Sigmoid colon (tissue), 7 donors: ENCODE results near the gene RNF157. TPM values are rescaled to one million over a fixed set of nuclear protein-coding genes. Genes with fewer than 3 reads are reported as not detected.

Source experiments
- DNase-seq: peaks from one replicate; pipeline ENCODE4 v3.0.0-alpha.2; 2019
- H3K27ac ChIP-seq, 4 donors: fragments of 200-600 bp; sonication (generic); one replicate each; pipeline ENCODE4 v1.5.1; 2016 to 2019; ENCODE audit warnings: mild to moderate bottlenecking in 1 of 4
- H3K27me3 ChIP-seq, 3 donors: fragments of 200-600 bp; sonication (generic); one replicate each; pipeline ENCODE4 v1.5.1; 2019; ENCODE audit warnings: mild to moderate bottlenecking in 1 of 3
- H3K36me3 ChIP-seq, 4 donors: fragments of 200-600 bp; sonication (generic); one replicate each; pipeline ENCODE4 v1.5.1; 2016 to 2019
- H3K4me1 ChIP-seq, 4 donors: fragments of 200-600 bp; sonication (generic); one replicate each; pipeline ENCODE4 v1.5.1; 2017 to 2019
- H3K4me3 ChIP-seq, 4 donors: fragments of 200-600 bp; sonication (generic); one replicate each; pipeline ENCODE4 v1.5.1; 2017 to 2019; ENCODE audit warnings: mild to moderate bottlenecking in 2 of 4, moderate library complexity in 1 of 4
- H3K9me3 ChIP-seq, 4 donors: fragments of 200-600 bp in 3 of 4; sonication (generic) in 3 of 4; one replicate each; pipeline versions ENCODE4 v1.5.1 to v1.6.1; 2013 to 2019
- CTCF ChIP-seq, 4 experiments: fragments of 450-650 bp in 3 of 4; fragments of 200-600 bp in 1 of 4; IDR thresholded peaks; one replicate each; pipeline ENCODE4 v1.5.1; 2016 to 2019; ENCODE audit warnings: antibody characterized with exemption in 4 of 4, mild to moderate bottlenecking in 3 of 4, moderate library complexity in 2 of 4
- EP300 ChIP-seq, 4 donors: sonication (generic); formaldehyde crosslinking; IDR thresholded peaks; one replicate each; pipeline ENCODE4 v1.6.1; 2017; ENCODE audit warnings: antibody characterized with exemption in 4 of 4
- POLR2A ChIP-seq, 2 donors: fragments of 450-650 bp; IDR thresholded peaks; one replicate each; pipeline ENCODE4 v1.6.1; 2016; ENCODE audit warnings: antibody characterized with exemption in 2 of 2, mild to moderate bottlenecking in 2 of 2, moderate library complexity in 2 of 2
- POLR2AphosphoS5 ChIP-seq, 4 donors: sonication (generic); formaldehyde crosslinking; IDR thresholded peaks; one replicate each; pipeline ENCODE4 v1.6.1; 2017; ENCODE audit warnings: antibody characterized with exemption in 4 of 4
- WGBS, 2 donors: extraction: QIAGEN DNeasy Blood & Tissue Kit; methylation state at CpG; one replicate each; pipeline ENCODE4 v1.1.7; 2013; 5-methylcytosine and 5-hydroxymethylcytosine counted together
- intact Hi-C: fragments of 100-400 bp; cut with DNase I; formaldehyde crosslinking; loops from one replicate; pipeline ENCODE4 v1.15.1; 2023
- polyA plus RNA-seq, 3 donors: library from polyadenylated mRNA; stranded (reverse); fragments of 200-250 nt; gene quantifications; one replicate each; pipeline ENCODE4 v1.2.3, GENCODE V29; 2013
- total RNA-seq, 4 donors: library from RNA; depleted of rRNA; stranded (reverse); fragments of >200 nt; gene quantifications; one replicate each; pipeline ENCODE4 v1.1.0, GENCODE V29; 2016
- donor health status: healthy with polysubstance abuse.
- donor health status: Bipolar disorder and iron deficiency.
- donor health status: healthy.

Gene RNF157
- total and polyA plus RNA-seq, 7 donors, result 3.1 to 29.5 (median 6.0) TPM

GRCh38 chr17:76252040-76252954 lies 12.0 kb upstream of the RNF157 start:
- Histone ChIP-seq H3K36me3 (no peaks in the 10 kb centered on the region), H3K4me1 (no peaks in the 10 kb centered on the region), H3K27me3 (no peaks in the 10 kb centered on the region), H3K4me3 (no peak overlapping the region), H3K9me3 (no peaks in the 10 kb centered on the region), H3K27ac (peak overlapping the region; percentile 49 to 71 (median 59))
- intact Hi-C loops, result no loop called here
- DNase-seq, result peak; percentile 82
- WGBS, 2 donors, result 49 to 70% methylated on average over 11 of the region's 11 CpGs
- TF ChIP-seq POLR2A (IDR thresholded peaks at IDR 0.05) (no peak), EP300 (IDR thresholded peaks at IDR 0.05) (peak in 1 of 4 donors; percentile 39), POLR2AphosphoS5 (IDR thresholded peaks at IDR 0.05) (peak in 2 of 4 donors; percentile 34 to 53), CTCF (IDR thresholded peaks at IDR 0.05) (no peak)

- Histone ChIP-seq H3K27ac (peak overlapping the region; percentile 43 to 71 (median 54)), H3K9me3 (no peaks in the 10 kb centered on the region), H3K4me1 (no peaks in the 10 kb centered on the region), H3K36me3 (no peaks in the 10 kb centered on the region), H3K4me3 (no peak overlapping the region), H3K27me3 (no peaks in the 10 kb centered on the region)
- 75 to 82% methylated on average over 8 of the region's 8 CpGs for WGBS, 2 donors
- no peak for TF ChIP-seq CTCF (IDR thresholded peaks at IDR 0.05)
- no peak for TF ChIP-seq EP300 (IDR thresholded peaks at IDR 0.05)
- TF ChIP-seq POLR2AphosphoS5 (IDR thresholded peaks at IDR 0.05), result no peak
- TF ChIP-seq POLR2A (IDR thresholded peaks at IDR 0.05), result no peak
- peak; percentile 55 for DNase-seq
- intact Hi-C loops, result no loop called here
Measured at GRCh38 chr17:76251478-76252039, 11.3 kb upstream of the RNF157 start.

- TF ChIP-seq EP300 (IDR thresholded peaks at IDR 0.05) (no peak), POLR2AphosphoS5 (IDR thresholded peaks at IDR 0.05) (no peak), CTCF (IDR thresholded peaks at IDR 0.05) (no peak), POLR2A (IDR thresholded peaks at IDR 0.05) (no peak)
- Histone ChIP-seq H3K4me1 (no peaks in the 10 kb centered on the region), H3K9me3 (no peaks in the 10 kb centered on the region), H3K36me3 (no peaks in the 10 kb centered on the region), H3K27me3 (peaks cover 0 to under 1% (median 0%) of the 10 kb centered on the region in 3 donors), H3K27ac (no peak overlapping the region), H3K4me3 (no peak overlapping the region)
- intact Hi-C loops, result no loop called here
- DNase-seq, result peak; percentile 24
- WGBS, 2 donors, result 93 to 95% methylated on average over 6 of the region's 6 CpGs
Measured at GRCh38 chr17:76250141-76250540, 9.8 kb upstream of the RNF157 start.

- H3K27me3 ChIP-seq, result peaks cover 0 to 7% (median 4%) of the 10 kb centered on the region in 3 donors
- H3K4me1 ChIP-seq, result no peaks in the 10 kb centered on the region
- WGBS, 2 donors, result 84 to 91% methylated on average over 11 of the region's 11 CpGs
- peak; percentile 19 for DNase-seq
- no peaks in the 10 kb centered on the region for H3K36me3 ChIP-seq
- TF ChIP-seq POLR2A (IDR thresholded peaks at IDR 0.05) (no peak), POLR2AphosphoS5 (IDR thresholded peaks at IDR 0.05) (no peak), EP300 (IDR thresholded peaks at IDR 0.05) (no peak), CTCF (IDR thresholded peaks at IDR 0.05) (no peak)
- H3K27ac ChIP-seq, result no peak overlapping the region
- H3K9me3 ChIP-seq, result no peaks in the 10 kb centered on the region
- H3K4me3 ChIP-seq, result no peak overlapping the region
- intact Hi-C loops, result no loop called here
Measured at GRCh38 chr17:76248013-76248782, 7.9 kb upstream of the RNF157 start.
